HG03139 (cell line): ENCODE measurements around the gene COQ2.

Experiments used
- ATAC-seq: cut with Tn5 transposase; IDR thresholded peaks from one replicate; pipeline ENCODE4 v1.9.1; 2021; ENCODE audit not compliant: unreplicated experiment

The COQ2 gene

DNA sequence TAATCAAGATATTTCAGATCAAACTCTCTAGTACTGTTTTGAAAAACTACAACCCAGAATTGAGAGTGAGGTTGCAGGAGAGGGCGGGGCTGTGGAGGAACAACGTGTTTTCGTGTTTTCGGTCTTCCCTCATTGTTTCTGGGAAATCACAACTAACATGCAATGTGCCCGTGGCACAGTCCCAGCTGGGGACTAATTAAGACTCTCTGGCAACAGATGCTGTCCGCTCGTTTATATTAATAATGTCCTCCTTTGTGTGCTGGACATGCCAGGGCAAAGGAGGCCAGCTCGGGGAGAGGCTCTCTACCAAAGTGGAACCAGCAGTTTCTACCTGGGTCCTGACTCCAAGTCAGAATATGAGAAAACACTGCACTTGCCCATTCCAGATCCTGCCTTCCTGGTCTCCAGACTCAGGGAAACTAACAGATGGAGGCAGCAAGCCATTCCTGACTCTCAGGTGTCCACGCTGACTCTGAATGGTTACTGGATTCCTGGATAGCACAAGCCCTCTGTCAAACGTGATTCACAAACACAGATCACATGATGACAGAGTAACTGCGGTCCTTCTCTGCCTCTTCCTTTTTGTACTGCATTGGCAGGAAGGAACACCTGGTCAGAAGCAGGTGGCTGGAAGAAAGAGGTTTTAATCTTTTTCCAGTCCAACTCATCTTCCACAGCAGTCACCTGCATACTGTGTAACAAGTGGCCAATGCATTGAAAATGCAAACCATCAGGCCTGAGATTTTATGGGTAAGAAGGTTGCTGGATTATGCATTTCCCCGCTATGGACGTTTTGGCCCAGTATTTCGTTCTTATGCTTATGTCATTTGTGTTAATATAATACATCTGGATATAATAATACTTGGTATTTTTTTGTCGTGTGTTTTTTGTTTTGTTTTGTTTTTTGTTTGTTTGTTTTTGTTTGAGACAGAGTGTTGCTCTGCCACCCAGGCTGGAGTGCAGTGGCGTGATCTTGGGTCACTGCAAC lies 65.0 kb downstream of the COQ2 start:
- ATAC-seq: no peak

GRCh38 chr4:83217721-83218522 lies 66.7 kb downstream of the COQ2 start:
- peak; percentile 66 for ATAC-seq

- no peak for ATAC-seq
These were observed 67.5 kb downstream of the COQ2 start for GRCh38 chr4:83216959-83217683.

DNA sequence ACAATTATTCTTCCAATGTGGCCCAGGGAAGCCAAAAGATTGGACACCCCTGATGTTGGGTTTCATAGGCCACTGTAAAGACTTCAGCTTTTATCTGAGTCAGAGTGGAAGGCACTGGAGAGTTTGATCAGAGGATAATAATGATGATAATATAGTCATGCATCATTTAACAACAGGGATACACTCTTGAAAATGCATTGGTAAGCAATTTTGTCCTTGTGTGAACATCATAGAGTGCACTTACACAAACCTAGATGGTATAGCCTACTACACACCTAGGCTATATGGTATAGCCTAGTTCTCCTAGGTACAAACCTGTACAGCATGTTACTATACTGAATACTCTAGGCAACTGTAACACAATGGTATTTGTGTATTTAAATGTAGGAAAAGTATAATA lies 70.5 kb downstream of the COQ2 start:
- ATAC-seq: no peak
